Ishikawa (cell line): ENCODE results near the gene CHRNA5.
A peak's percentile ranks its signal among the peaks of the same experiment; 100 is the strongest.

Experiments
- CEBPB ChIP-seq: IDR thresholded peaks from 2 replicates; pipeline ENCODE4 v1.6.1; 2012
- CREB1 ChIP-seq: IDR thresholded peaks from 2 replicates; pipeline ENCODE4 v1.6.1; 2012; ENCODE audit warnings: low read depth
- EGR1 ChIP-seq: IDR thresholded peaks from 2 replicates; pipeline ENCODE4 v1.6.1; 2012
- EP300 ChIP-seq: IDR thresholded peaks from 2 replicates; pipeline ENCODE4 v1.6.1; 2012; ENCODE audit warnings: borderline replicate concordance
- FOXM1 ChIP-seq: IDR thresholded peaks from 2 replicates; pipeline ENCODE4 v1.6.1; 2012; ENCODE audit warnings: low read depth, borderline replicate concordance
- MAX ChIP-seq: IDR thresholded peaks from 2 replicates; pipeline ENCODE4 v1.6.1; 2012
- NFIC ChIP-seq: IDR thresholded peaks from 2 replicates; pipeline ENCODE4 v1.6.1; 2012
- RAD21 ChIP-seq: IDR thresholded peaks from 2 replicates; pipeline ENCODE4 v1.6.1; 2012; ENCODE audit warnings: low read depth
- REST ChIP-seq: IDR thresholded peaks from 2 replicates; pipeline ENCODE4 v1.6.1; 2012; ENCODE audit warnings: low read depth, mild to moderate bottlenecking
- TAF1 ChIP-seq: IDR thresholded peaks from 2 replicates; pipeline ENCODE4 v1.6.1; 2012; ENCODE audit warnings: low read depth, mild to moderate bottlenecking
- TCF12 ChIP-seq: IDR thresholded peaks from 2 replicates; pipeline ENCODE4 v1.6.1; 2012; ENCODE audit warnings: low read depth
- TEAD4 ChIP-seq: IDR thresholded peaks from 2 replicates; pipeline ENCODE4 v1.6.1; 2012
- USF1 ChIP-seq: IDR thresholded peaks from 2 replicates; pipeline ENCODE4 v1.6.1; 2012
- YY1 ChIP-seq: IDR thresholded peaks from 2 replicates; pipeline ENCODE4 v1.6.1; 2012; ENCODE audit warnings: low read depth
- ZBTB7A ChIP-seq: IDR thresholded peaks from 2 replicates; pipeline ENCODE4 v1.6.1; 2012; ENCODE audit warnings: low read depth

Gene CHRNA5

GRCh38 chr15:78565097-78565950 lies at the start of gene CHRNA5:
Gene CHRNA5 (plus strand): TSS chr15:78565520. CDS start chr15:78565720, 200 bp downstream.
- TF ChIP-seq EP300 (no peak), ZBTB7A (no peak), USF1 (no peak), TAF1 (peak; percentile 84), MAX (peak; percentile 70), CEBPB (no peak), REST (no peak), EGR1 (no peak)

GRCh38 chr15:78524230-78524629 lies 41.1 kb upstream of the CHRNA5 start:
- no peak for TF ChIP-seq RAD21
- no peak for TF ChIP-seq REST
- TF ChIP-seq TAF1, result no peak
- TF ChIP-seq EGR1, result no peak
- no peak for TF ChIP-seq CREB1
- TF ChIP-seq CEBPB, result no peak
- no peak for TF ChIP-seq MAX
- no peak for TF ChIP-seq FOXM1
- TF ChIP-seq NFIC, result no peak
- TF ChIP-seq USF1, result no peak
- no peak for TF ChIP-seq TEAD4
- no peak for TF ChIP-seq EP300
- no peak for TF ChIP-seq ZBTB7A
- no peak for TF ChIP-seq YY1
- TF ChIP-seq TCF12, result no peak

GRCh38 chr15:78527325-78527724 lies 38.0 kb upstream of the CHRNA5 start:
- TF ChIP-seq EGR1 (no peak), USF1 (no peak), RAD21 (no peak), EP300 (no peak), REST (no peak), TEAD4 (no peak), TCF12 (no peak), TAF1 (no peak), CEBPB (no peak), YY1 (no peak), FOXM1 (no peak), NFIC (no peak), ZBTB7A (no peak), CREB1 (no peak), MAX (no peak)
